Heart left ventricle (tissue), 16 donors: ENCODE data around the gene CCDC82. TPM values are rescaled to one million over a fixed set of nuclear protein-coding genes. Genes with fewer than 3 reads are reported as not detected.
"Not testable (repeated sequence)": the region's sequence is repeated elsewhere in the genome, so short reads cannot be mapped to it uniquely, and the experiment has no call there.

Experiments used
- ATAC-seq, 4 donors: fragments of 200-7000 bp; cut with Tn5 transposase; one replicate each; pipeline ENCODE4 v1.9.1; 2020 to 2022; ENCODE audit warnings: moderate library complexity in 4 of 4, mild to moderate bottlenecking in 3 of 4, moderate number of reproducible peaks in 1 of 4
- DNase-seq, 5 donors: peaks; one replicate each; pipeline ENCODE4 v3.0.0-alpha.2; 2020
- H3K27ac ChIP-seq, 12 donors: fragments of 200-600 bp; sonication (generic) in 4 of 12; one replicate each; pipeline versions ENCODE4 v1.5.0 to v1.8.0; 2016 to 2022; ENCODE audit warnings: mild to moderate bottlenecking in 2 of 12
- H3K27me3 ChIP-seq, 9 donors: fragments of 200-600 bp; sonication (generic) in 2 of 9; one replicate each; pipeline versions ENCODE4 v1.5.1 to v1.8.0; 2016 to 2022; ENCODE audit warnings: mild to moderate bottlenecking in 3 of 9
- H3K36me3 ChIP-seq, 9 donors: fragments of 200-600 bp; sonication (generic) in 2 of 9; one replicate each; pipeline versions ENCODE4 v1.5.0 to v1.8.0; 2018 to 2022; ENCODE audit warnings: mild to moderate bottlenecking in 2 of 9
- H3K4me1 ChIP-seq, 12 donors: fragments of 200-600 bp; sonication (generic) in 4 of 12; one replicate each; pipeline versions ENCODE4 v1.5.0 to v1.8.0; 2016 to 2022; ENCODE audit warnings: mild to moderate bottlenecking in 3 of 12
- H3K4me3 ChIP-seq, 12 donors: fragments of 200-600 bp; sonication (generic) in 4 of 12; one replicate each; pipeline versions ENCODE4 v1.5.0 to v1.8.0; 2017 to 2022; ENCODE audit warnings: mild to moderate bottlenecking in 9 of 12, moderate library complexity in 4 of 12
- H3K9me3 ChIP-seq, 12 donors: fragments of 200-600 bp; sonication (generic) in 4 of 12; one replicate each; pipeline versions ENCODE4 v1.5.0 to v1.8.0; 2016 to 2022; ENCODE audit warnings: mild to moderate bottlenecking in 1 of 12
- POLR2A ChIP-seq, 2 donors: fragments of 450-650 bp; IDR thresholded peaks; one replicate each; pipeline ENCODE4 v1.6.1; 2017; ENCODE audit warnings: antibody characterized with exemption in 2 of 2, mild to moderate bottlenecking in 2 of 2, moderate library complexity in 2 of 2
- WGBS, 4 donors: extraction: QIAGEN DNeasy Blood & Tissue Kit in 2 of 4; methylation state at CpG; one replicate each; pipeline versions ENCODE4 v1.1.5 to v1.1.7; 2013 to 2018; 5-methylcytosine and 5-hydroxymethylcytosine counted together
- intact Hi-C, 10 donors: fragments of 100-400 bp; cut with DNase I; formaldehyde crosslinking; loops; one replicate each; pipeline versions ENCODE4 v1.11.1 to v1.14.2; 2022
- long read RNA-seq, 3 donors: library from polyadenylated mRNA; unstranded; transcript quantifications; one replicate each; pipeline ENCODE4 v2.0.0, GENCODE V29; 2020 to 2021
- polyA plus RNA-seq, 2 donors: library from polyadenylated mRNA; stranded (reverse); fragments of 200-250 nt; gene quantifications; one replicate each; pipeline ENCODE4 v1.2.3, GENCODE V29; 2013
- total RNA-seq, 9 donors: library from RNA; depleted of rRNA in 2 of 9; stranded (reverse); fragments of >200 nt in 2 of 9; fragmentation: NEBNext Ultra II Directional in 3 of 9; extraction: Animal tissue kit (Norgen Biotek cat#: 25700) in 3 of 9; gene quantifications; one replicate each; pipeline versions ENCODE4 v1.1.0 to v1.2.4, GENCODE V29; 2016 to 2023
- TF ChIP-seq, protein P1 (sequence below), 12 donors: fragments of 200-600 bp; sonication (generic) in 4 of 12; IDR thresholded peaks; one replicate each; pipeline versions ENCODE4 v1.5.0 to v1.8.0; 2018 to 2022; ENCODE audit warnings: antibody characterized with exemption in 12 of 12, mild to moderate bottlenecking in 5 of 12
- donor health status: ischemic (EF 13 %, LVEDD 7.1; RV severe dilation, severe dysfunction).
- donor health status: healthy with polysubstance abuse.
- donor health status: DM: no; HTN: yes; CAD: no.
- donor health status: DM: no; HTN: no; CAD: no.
- donor health status: ischemic (EF 25% LVEDD 6.9; RV normal size, moderate dysfunction).
- donor health status: ischemic (EF 25% LVEDD 5.7; RV mildly dilated, moderate dysfunction).
- donor health status: healthy.
- donor health status: DM: yes; HTN: yes; CAD: no.
- donor health status: ischemic (EF 35%, LVEDD 5.7; RV mildly dilated, moderate dysfunction).
- donor health status: nonischemic (EF 11% LVEDD 7.7; RV severe dilation, severe dysfunction).
- donor health status: DM: yes; HTN: yes; CAD: no.
- donor health status: PGD.
- donor health status: ischemic (EF 29% LVEDD 5.4; RV normal size, mild dysfunction).
- donor health status: nonischemic (EF 23%, LVEDD 6.1; RV moderate dilation, normal function).

Gene CCDC82
- total RNA-seq = 10 to 100 TPM in 7 of 9 donors, 1 to 10 TPM in 2; 5.4 to 16.4 (median 14.5) TPM
- polyA plus RNA-seq = 10 to 100 TPM; 11.4 to 15.5 TPM
- long read RNA-seq, donor 1, full-length matches to known transcripts = 15 of 29 reads
- long read RNA-seq, donor 1, partial matches to known transcripts = 3 of 29 reads
- long read RNA-seq, donor 1, other reads (novel, unspliced or antisense) = 11 of 29 reads
- long read RNA-seq, donor 2, transcript CCDC82-218 (10 exons, 2,754 nt) = major isoform, 13 of 38 reads
- long read RNA-seq, donor 2, partial matches to known transcripts = 4 of 38 reads
- long read RNA-seq, donor 2, other reads (novel, unspliced or antisense) = 20 of 38 reads
- long read RNA-seq, donor 3, transcript CCDC82-218 (10 exons, 2,754 nt) = major isoform, 9 of 15 reads
- long read RNA-seq, donor 3, partial matches to known transcripts = 0 of 15 reads
- long read RNA-seq, donor 3, other reads (novel, unspliced or antisense) = 5 of 15 reads

DNA sequence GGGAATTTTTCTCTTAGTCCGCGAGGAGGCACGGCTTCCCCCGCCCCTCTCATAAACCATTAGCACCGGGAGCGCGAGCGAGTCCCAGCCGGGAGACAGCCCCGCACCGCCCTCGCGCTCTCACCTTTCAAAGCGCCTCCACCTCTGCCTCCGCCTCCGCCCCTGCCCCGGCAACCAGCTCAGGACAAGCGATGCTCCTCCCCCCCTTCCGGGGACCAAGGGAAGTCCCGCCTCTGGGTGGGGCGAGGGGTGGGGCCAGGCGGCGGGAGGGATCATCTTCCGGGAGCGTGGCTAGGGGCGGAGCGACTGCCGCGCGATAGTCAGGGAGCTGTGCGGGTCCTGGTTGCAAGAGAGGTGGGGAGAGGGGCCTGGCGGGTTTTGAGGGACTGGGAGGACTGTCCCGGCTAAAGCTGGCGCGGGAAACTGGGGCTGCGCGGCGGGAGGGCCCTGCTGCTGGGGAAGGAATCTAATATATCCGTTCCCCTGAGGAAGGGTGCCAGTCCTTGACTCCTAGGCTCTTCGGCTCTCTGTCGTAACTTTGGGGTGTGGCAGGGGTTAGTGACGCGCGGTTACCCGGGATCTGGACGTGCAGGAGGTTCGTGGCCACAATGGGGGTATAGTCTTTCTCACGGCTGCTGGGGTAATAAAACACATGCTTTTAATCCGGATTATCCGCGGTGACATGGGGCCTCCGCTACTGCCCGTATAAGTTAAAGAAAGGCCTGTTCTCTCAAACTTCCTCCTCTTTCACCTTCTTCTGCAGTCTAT, at the start of gene CCDC82, which contains the start of gene JRKL:
TSS of gene CCDC82 (minus strand) at position 193 of the 768 bp plus-strand sequence. CDS start 5,165 bp downstream, outside the sequence.
TSS of gene JRKL (plus strand) at position 294 of the 768 bp plus-strand sequence. CDS start 637 bp downstream, outside the sequence.
- intact Hi-C loops = loop anchor here in 8 of 10 donors (2.0 to 10.0 kb wide), 5 partner anchors 333 to 599 kb away; partner anchors contain the start of gene CEP57 (in 1 of the 8)
- Histone ChIP-seq H3K27me3 (no peaks in the 10 kb centered on the region), H3K4me1 (peaks cover 0 to 32% (median 20%) of the 10 kb centered on the region in 12 donors), H3K4me3 (peak within 1 kb of the TSS; percentile 71 to 94 (median 84)), H3K9me3 (no peaks in the 10 kb centered on the region), H3K27ac (peak within 1 kb of the TSS; percentile 54 to 92 (median 87)), H3K36me3 (peaks cover 0 to 20% (median 0%) of the 10 kb centered on the region in 9 donors)
- 0 to 1% (median 0%) methylated on average over 20 to 53 of the region's 53 CpGs for WGBS, 4 donors
- DNase-seq = peak; percentile 96 to 98 (median 97)
- TF ChIP-seq POLR2A (IDR thresholded peaks at IDR 0.05) = peak; percentile 5 to 83
- TF ChIP-seq, protein P1, sequence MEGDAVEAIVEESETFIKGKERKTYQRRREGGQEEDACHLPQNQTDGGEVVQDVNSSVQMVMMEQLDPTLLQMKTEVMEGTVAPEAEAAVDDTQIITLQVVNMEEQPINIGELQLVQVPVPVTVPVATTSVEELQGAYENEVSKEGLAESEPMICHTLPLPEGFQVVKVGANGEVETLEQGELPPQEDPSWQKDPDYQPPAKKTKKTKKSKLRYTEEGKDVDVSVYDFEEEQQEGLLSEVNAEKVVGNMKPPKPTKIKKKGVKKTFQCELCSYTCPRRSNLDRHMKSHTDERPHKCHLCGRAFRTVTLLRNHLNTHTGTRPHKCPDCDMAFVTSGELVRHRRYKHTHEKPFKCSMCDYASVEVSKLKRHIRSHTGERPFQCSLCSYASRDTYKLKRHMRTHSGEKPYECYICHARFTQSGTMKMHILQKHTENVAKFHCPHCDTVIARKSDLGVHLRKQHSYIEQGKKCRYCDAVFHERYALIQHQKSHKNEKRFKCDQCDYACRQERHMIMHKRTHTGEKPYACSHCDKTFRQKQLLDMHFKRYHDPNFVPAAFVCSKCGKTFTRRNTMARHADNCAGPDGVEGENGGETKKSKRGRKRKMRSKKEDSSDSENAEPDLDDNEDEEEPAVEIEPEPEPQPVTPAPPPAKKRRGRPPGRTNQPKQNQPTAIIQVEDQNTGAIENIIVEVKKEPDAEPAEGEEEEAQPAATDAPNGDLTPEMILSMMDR (IDR thresholded peaks at IDR 0.05) = peak in 1 of 12 donors; percentile 3
- peak; percentile 99 to 100 (median 100) for ATAC-seq

DNA sequence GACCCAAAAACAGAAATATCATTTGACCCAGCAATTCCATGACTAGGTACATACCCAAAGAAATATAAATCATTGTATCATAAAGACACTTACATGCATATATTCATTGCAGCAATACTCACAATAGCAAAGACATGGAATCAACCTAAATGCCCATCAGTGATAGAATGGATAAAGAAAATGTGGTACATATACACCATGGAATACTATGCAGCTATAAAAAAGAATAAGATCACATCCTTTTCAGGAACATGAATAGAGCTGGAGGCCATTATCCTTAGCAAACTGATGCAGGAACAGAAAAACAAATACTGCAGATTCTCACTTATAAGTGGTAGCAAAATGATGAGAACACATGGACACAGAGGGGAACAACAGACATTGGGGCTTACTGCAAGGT, 42.9 kb upstream of the CCDC82 start:
- DNase-seq, intact Hi-C loops, H3K27ac ChIP-seq, H3K36me3 ChIP-seq, H3K27me3 ChIP-seq, H3K4me1 ChIP-seq, ATAC-seq, H3K4me3 ChIP-seq: not testable (repeated sequence)
- peaks cover 0 to 16% (median 0%) of the 10 kb centered on the region in 12 donors for H3K9me3 ChIP-seq

DNA sequence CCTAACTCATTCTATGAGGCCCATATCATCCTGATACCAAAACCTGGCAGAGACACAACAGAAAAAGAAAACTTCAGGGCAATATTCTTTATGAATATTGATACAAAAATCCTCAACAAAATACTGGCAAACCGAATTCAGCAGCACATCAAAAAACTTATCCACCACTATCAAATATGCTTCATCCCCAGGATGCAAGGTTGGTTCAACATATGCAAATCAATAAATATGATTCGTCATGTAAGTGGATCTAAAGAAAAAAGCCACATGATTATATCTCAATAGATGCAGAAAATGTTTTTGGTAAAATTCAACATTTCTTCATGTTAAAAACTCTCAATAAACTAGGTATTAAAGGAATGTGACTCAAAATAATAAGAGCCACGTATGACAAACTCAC, 41.0 kb upstream of the CCDC82 start:
- intact Hi-C loops = no loop called here

DNA sequence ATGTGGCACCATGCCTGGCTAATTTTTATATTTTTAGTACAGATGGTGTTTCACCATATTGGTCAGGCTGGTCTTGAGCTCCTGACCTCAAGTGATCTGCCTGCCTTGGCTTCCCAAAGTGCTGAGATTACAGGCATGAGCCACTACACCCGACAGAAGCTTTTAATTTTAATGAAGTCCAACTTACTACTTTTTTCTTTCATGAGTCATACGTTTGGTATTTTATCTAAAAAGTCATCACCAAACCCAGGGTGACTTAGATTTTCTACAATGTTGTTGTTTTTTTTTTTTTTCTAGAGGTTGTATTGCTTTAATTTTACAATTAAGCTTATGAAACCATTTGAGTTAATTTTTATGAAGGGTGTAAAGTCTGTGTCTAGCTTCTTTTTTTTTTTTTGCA, 35.0 kb upstream of the CCDC82 start:
- intact Hi-C loops = loop anchor here in 5 of 10 donors (5.0 to 10.0 kb wide), 3 partner anchors 587 to 1270 kb away; no protein-coding TSS in a partner anchor
- H3K4me1 ChIP-seq = no peaks in the 10 kb centered on the region
- H3K36me3 ChIP-seq = no peaks in the 10 kb centered on the region
- no peak overlapping the region for H3K27ac ChIP-seq
- no peak for DNase-seq
- TF ChIP-seq, protein P1 (IDR thresholded peaks at IDR 0.05) = no peak
- no peak for TF ChIP-seq POLR2A (IDR thresholded peaks at IDR 0.05)
- no peak for ATAC-seq
- WGBS, 4 donors = 16 to 50% (median 44%) methylated on average over 2 of the region's 2 CpGs
- H3K4me3 ChIP-seq = no peak overlapping the region
- peaks cover 0 to 21% (median 0%) of the 10 kb centered on the region in 9 donors for H3K27me3 ChIP-seq
- H3K9me3 ChIP-seq = peaks cover 0 to 3% (median 0%) of the 10 kb centered on the region in 12 donors

More for the DNA sequence above, 41.0 kb upstream of the CCDC82 start:
- peaks cover 0 to 8% (median 0%) of the 10 kb centered on the region in 9 donors for H3K27me3 ChIP-seq
- H3K36me3 ChIP-seq = no peaks in the 10 kb centered on the region
- no peak for DNase-seq
- TF ChIP-seq, protein P1 (IDR thresholded peaks at IDR 0.05) = no peak
- TF ChIP-seq POLR2A (IDR thresholded peaks at IDR 0.05) = no peak
- H3K4me3 ChIP-seq = no peak overlapping the region
- WGBS, 4 donors = 83 to 92% (median 87%) methylated on average over 3 of the region's 3 CpGs
- H3K9me3 ChIP-seq = peaks cover 0 to 16% (median 0%) of the 10 kb centered on the region in 12 donors
- no peak overlapping the region for H3K27ac ChIP-seq
- peaks cover 0 to 5% (median 0%) of the 10 kb centered on the region in 12 donors for H3K4me1 ChIP-seq
- no peak for ATAC-seq
